AG04449 (cell line): ENCODE data around the gene PCDH15.

ENCODE experiments used
- CTCF ChIA-PET: fragments of 350-600 bp; formaldehyde crosslinking; extraction: SDS; loops from one replicate; lab custom pipeline; 2021; ENCODE audit warnings: antibody characterized with exemption; lab: Yijun Ruan, JAX
- POLR2A ChIA-PET: fragments of 400-600, 350-600 bp; formaldehyde crosslinking; extraction: SDS; loops from one replicate; lab custom pipeline; 2020; ENCODE audit warnings: antibody characterized with exemption, inconsistent platforms; lab: Yijun Ruan, JAX
- DNase-seq: peaks from one replicate; pipeline ENCODE4 v3.0.0-alpha.2; 2010; ENCODE audit warnings: low read depth, low spot score
- H3K4me3 ChIP-seq: 2 replicates; pipeline ENCODE4 v1.5.1; 2011; ENCODE audit warnings: low read depth, mild to moderate bottlenecking, control low read depth, low read length
- CTCF ChIP-seq: IDR thresholded peaks from one replicate; pipeline ENCODE4 v1.5.1; 2011; ENCODE audit warnings: mild to moderate bottlenecking, moderate library complexity, low read length, control low read depth, inconsistent platforms; ENCODE audit not compliant: insufficient read depth; ENCODE audit errors: missing control alignments

Gene PCDH15

GRCh38 chr10:54660397-54660796 lies 140.6 kb downstream of the PCDH15 start:
- TF ChIP-seq CTCF, result no peak
- ChIA-PET POLR2A (no interaction called here), CTCF (no interaction called here)
- no peak overlapping the region for H3K4me3 ChIP-seq
- no peak for DNase-seq

GRCh38 chr10:54656643-54657042 lies 144.4 kb downstream of the PCDH15 start:
- H3K4me3 ChIP-seq, result no peak overlapping the region
- no peak for DNase-seq
- ChIA-PET CTCF (no interaction called here), POLR2A (no interaction called here)
- no peak for TF ChIP-seq CTCF

GRCh38 chr10:54653518-54653917 lies 147.5 kb downstream of the PCDH15 start:
- ChIA-PET CTCF (no interaction called here), POLR2A (no interaction called here)
- no peak for DNase-seq
- no peak overlapping the region for H3K4me3 ChIP-seq
- TF ChIP-seq CTCF, result no peak

- no peak overlapping the region for H3K4me3 ChIP-seq
- DNase-seq, result no peak
- CTCF ChIA-PET, result no interaction called here
- POLR2A ChIA-PET, result no interaction called here
- TF ChIP-seq CTCF, result no peak
Observed at GRCh38 chr10:54650547-54650946, 150.5 kb downstream of the PCDH15 start.

- no peak for DNase-seq
- no peak overlapping the region for H3K4me3 ChIP-seq
- POLR2A ChIA-PET, result no interaction called here
- CTCF ChIA-PET, result no interaction called here
- no peak for TF ChIP-seq CTCF
Observed at GRCh38 chr10:54622017-54622416, 179.0 kb downstream of the PCDH15 start.

GRCh38 chr10:54620352-54620751 lies 180.7 kb downstream of the PCDH15 start:
- no peak for DNase-seq
- TF ChIP-seq CTCF, result no peak
- ChIA-PET POLR2A (no interaction called here), CTCF (no interaction called here)
- no peak overlapping the region for H3K4me3 ChIP-seq
